Fibroblast of pulmonary artery (primary cell): ENCODE results near the gene PCBD2.

Experiments
- DNase-seq: peaks from one replicate; pipeline ENCODE4 v3.0.0-alpha.2; 2010; ENCODE audit warnings: low read depth
- H3K4me3 ChIP-seq: replicated peaks from 2 replicates; pipeline ENCODE4 v1.5.1; 2011; ENCODE audit warnings: low read depth, mild to moderate bottlenecking, control low read depth, low read length, moderate library complexity
- CTCF ChIP-seq: IDR thresholded peaks from 2 replicates; pipeline ENCODE4 v1.5.1; 2011; ENCODE audit warnings: mild to moderate bottlenecking, control low read depth, low read length, inconsistent platforms; ENCODE audit errors: missing control alignments

PCBD2 gene

GRCh38 chr5:134958755-134959154 is 53.8 kb downstream of the PCBD2 start:
- no peak overlapping the region for H3K4me3 ChIP-seq
- TF ChIP-seq CTCF: no peak
- no peak for DNase-seq

GRCh38 chr5:134963098-134963497 is 58.2 kb downstream of the PCBD2 start:
- no peak overlapping the region for H3K4me3 ChIP-seq
- TF ChIP-seq CTCF: no peak
- no peak for DNase-seq

- DNase-seq: no peak
- no peak overlapping the region for H3K4me3 ChIP-seq
- no peak for TF ChIP-seq CTCF
These were observed 59.7 kb downstream of the PCBD2 start for GRCh38 chr5:134964359-134965270.

- no peak overlapping the region for H3K4me3 ChIP-seq
- DNase-seq: no peak
- TF ChIP-seq CTCF: no peak
These were observed 60.4 kb downstream of the PCBD2 start for GRCh38 chr5:134965271-134965825.

GRCh38 chr5:134967607-134968006 is 62.7 kb downstream of the PCBD2 start, which contains the start of gene CATSPER3:
CATSPER3 (plus strand) TSS chr5:134967907; CDS start chr5:134967992, 85 bp downstream.
- no peak for DNase-seq
- H3K4me3 ChIP-seq: no peak within 1 kb of the TSS
- no peak for TF ChIP-seq CTCF

- DNase-seq: no peak
- no peak for TF ChIP-seq CTCF
- no peak overlapping the region for H3K4me3 ChIP-seq
These were observed 63.1 kb downstream of the PCBD2 start for GRCh38 chr5:134968055-134968454.
